Stimulated activated naive B cell treated with anti-CD40 and anti-IgM and Interleukin-4, amounts not matched to agents 10 μg/mL and 1 μg/mL and 100 μg/mL, for 72 hours (primary cell): ENCODE data around the gene KIAA0319L.

ENCODE experiments used
- ATAC-seq, 2 donors: fragments of 150-1000 bp; cut with Tn5 transposase; replicated peaks; 2 replicates each; pipeline ENCODE4 v1.10.0; 2021; ENCODE audit warnings: moderate library complexity in 1 of 2
- DNase-seq: peaks from one replicate; pipeline ENCODE4 v3.0.0; 2021
- H3K27ac Mint-ChIP-seq: one replicate; pipeline ENCODE4 v1.8.0; 2022; ENCODE audit warnings: mild to moderate bottlenecking, mixed read lengths
- H3K27me3 Mint-ChIP-seq, 2 donors: one replicate each; pipeline ENCODE4 v1.8.0; 2022; ENCODE audit warnings: mixed read lengths in 2 of 2
- H3K36me3 Mint-ChIP-seq, 2 donors: one replicate each; pipeline ENCODE4 v1.8.0; 2022; ENCODE audit warnings: mixed read lengths in 2 of 2, mild to moderate bottlenecking in 1 of 2
- H3K4me1 Mint-ChIP-seq, 2 donors: one replicate each; pipeline ENCODE4 v1.8.0; 2022; ENCODE audit warnings: mixed read lengths in 2 of 2, mild to moderate bottlenecking in 1 of 2
- H3K4me3 Mint-ChIP-seq, 2 donors: one replicate each; pipeline ENCODE4 v1.8.0; 2022; ENCODE audit warnings: mild to moderate bottlenecking in 2 of 2, mixed read lengths in 2 of 2, moderate library complexity in 1 of 2
- H3K9me3 Mint-ChIP-seq, 2 donors: one replicate each; pipeline ENCODE4 v1.8.0; 2022; ENCODE audit warnings: mixed read lengths in 2 of 2, mild to moderate bottlenecking in 1 of 2

Gene KIAA0319L

DNA sequence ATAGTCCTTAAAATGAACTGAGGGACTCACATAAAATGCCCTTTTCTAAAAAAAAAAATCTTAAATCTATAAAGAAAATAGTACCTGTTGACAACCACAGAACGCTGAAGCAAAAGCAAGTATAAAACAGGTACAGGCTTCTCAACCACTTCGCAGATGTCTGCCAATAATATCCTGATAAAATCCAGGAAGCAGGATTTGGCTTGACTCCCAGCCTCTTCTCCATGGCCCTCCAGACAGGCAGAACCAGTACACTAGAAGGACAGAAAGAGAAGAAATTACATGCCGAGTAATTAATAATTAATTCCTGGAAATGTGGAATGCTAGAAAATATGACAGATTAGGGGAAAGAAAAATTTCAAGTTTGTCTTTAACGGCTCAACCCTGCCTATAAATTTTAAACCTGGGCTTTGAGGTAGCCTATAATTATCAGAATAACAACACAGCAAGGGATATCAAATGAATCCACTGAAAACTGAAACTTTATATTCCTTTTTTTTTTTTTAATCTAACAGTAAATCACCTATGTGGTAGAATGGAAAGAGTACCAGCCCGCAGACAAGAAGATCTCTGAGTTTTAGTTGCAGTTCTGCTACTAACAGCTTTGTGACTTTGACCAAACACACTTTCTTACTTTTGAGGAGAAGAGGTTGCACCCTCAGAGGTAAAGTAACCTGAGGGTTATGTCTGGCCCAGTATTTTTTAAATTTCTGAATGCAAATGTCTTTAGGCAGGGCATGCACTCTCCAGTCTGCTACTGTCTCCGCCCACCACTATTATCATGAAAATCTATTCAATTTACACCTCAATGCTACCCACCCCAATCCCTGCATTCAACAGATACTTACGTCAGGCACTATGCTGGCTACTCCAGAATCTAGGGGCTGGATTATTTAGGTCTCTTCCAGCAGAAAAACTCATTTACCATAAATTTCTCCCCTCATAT lies 2.7 kb downstream of the KIAA0319L start:
- no peaks in the 10 kb centered on the region for H3K27me3 Mint-ChIP-seq
- peaks cover 32 to 46% of the 10 kb centered on the region in 2 donors for H3K4me1 Mint-ChIP-seq
- ATAC-seq (no peak), DNase-seq (no peak)
- H3K4me3 Mint-ChIP-seq, result no peak overlapping the region
- no peak overlapping the region for H3K27ac Mint-ChIP-seq
- H3K36me3 Mint-ChIP-seq, result peaks cover 17 to 19% of the 10 kb centered on the region in 2 donors
- H3K9me3 Mint-ChIP-seq, result no peaks in the 10 kb centered on the region

DNA sequence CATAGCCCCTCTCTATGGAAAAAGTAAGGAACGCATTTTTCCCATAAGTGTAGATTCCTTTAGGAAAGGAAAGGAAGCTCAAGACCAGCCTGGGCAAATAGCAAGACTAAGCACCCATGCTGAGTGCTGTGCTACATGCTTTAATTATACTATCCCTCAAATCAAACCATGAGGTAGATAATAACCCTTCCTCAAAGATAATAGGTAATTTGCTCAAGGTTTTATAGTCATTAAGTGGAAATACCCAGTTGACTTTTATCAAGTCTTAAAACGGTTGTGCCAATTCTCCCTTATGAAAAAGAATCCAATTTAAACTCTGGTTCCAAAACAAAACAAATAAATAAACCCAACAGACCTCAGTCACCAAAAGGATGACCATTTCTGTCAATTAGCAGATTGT lies 3.4 kb downstream of the KIAA0319L start:
- peaks cover 16 to 19% of the 10 kb centered on the region in 2 donors for H3K36me3 Mint-ChIP-seq
- H3K4me1 Mint-ChIP-seq, result peaks cover 28 to 43% of the 10 kb centered on the region in 2 donors
- no peaks in the 10 kb centered on the region for H3K27me3 Mint-ChIP-seq
- ATAC-seq (no peak), DNase-seq (no peak)
- H3K9me3 Mint-ChIP-seq, result no peaks in the 10 kb centered on the region
- no peak overlapping the region for H3K4me3 Mint-ChIP-seq
- no peak overlapping the region for H3K27ac Mint-ChIP-seq

DNA sequence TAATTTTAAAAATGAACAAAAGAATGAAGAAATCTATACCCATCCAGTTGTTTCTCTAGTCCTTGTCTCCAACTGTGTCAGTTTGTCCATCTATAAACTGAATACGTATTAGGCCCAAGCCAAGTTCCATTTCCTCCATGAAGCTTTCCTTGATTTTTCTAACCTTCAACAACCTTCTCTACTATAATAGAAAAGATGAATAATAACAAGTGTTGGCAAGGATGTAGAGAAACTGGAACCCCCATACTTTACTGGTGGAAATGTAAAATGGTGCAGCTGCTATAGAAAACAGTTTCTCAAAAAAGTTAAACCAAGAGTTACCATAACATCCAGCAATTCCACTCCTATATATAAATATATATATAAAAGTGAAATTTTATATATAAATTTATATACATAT lies 10.6 kb downstream of the KIAA0319L start:
- no peaks in the 10 kb centered on the region for H3K9me3 Mint-ChIP-seq
- DNase-seq (no peak), ATAC-seq (no peak)
- H3K36me3 Mint-ChIP-seq, result peaks cover 27 to 43% of the 10 kb centered on the region in 2 donors
- no peak overlapping the region for H3K27ac Mint-ChIP-seq
- H3K4me3 Mint-ChIP-seq, result no peak overlapping the region
- H3K4me1 Mint-ChIP-seq, result peaks cover 13 to 46% of the 10 kb centered on the region in 2 donors
- no peaks in the 10 kb centered on the region for H3K27me3 Mint-ChIP-seq

DNA sequence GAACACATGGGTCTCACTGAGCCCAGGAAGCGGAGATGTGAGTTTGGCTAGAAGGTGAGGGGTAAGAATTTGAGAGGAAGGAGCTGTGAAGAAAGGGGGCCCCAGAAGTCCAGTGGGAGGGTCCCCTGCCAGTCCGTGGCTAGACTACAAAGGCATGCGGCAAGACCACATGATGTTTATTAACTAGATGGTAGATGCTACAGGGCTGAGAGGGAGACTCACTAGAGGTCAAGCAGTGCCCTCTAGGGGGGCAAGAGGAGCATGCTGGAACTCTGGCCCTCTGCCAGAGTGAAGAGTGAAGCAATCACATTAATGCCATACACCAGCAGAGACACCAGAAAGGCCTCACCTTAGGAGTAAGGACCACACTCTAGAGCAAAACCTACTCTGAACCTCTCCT lies 12.2 kb downstream of the KIAA0319L start:
- Mint-ChIP-seq H3K36me3 (peaks cover 38 to 55% of the 10 kb centered on the region in 2 donors), H3K4me3 (no peak overlapping the region), H3K27me3 (no peaks in the 10 kb centered on the region), H3K27ac (peak overlapping the region; percentile 39), H3K4me1 (peaks cover 20 to 56% of the 10 kb centered on the region in 2 donors), H3K9me3 (peaks cover 0 to under 1% of the 10 kb centered on the region in 2 donors)
- DNase-seq, result no peak
- ATAC-seq, result peak; percentile 67 to 73

DNA sequence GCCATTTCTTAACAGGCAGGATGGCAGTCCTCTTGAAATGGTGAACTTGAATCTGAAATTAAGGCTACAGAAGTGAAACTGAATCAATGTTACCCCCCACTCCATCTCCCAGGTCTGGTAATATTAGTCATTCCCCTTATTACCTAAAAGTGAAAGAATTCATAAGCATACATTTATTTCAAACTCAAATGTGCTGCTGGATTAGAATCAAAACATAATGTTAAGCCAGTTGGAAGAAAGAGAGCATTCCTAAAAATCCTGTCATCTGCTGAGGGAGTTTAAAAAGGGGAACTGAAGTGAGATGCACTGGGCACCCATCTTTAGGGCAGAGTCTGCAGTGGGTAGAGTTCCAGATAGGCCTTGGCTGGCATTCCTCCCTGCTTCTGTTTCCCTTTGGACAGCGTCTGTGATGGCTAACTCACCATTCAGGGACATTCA lies 17.4 kb downstream of the KIAA0319L start:
- peak overlapping the region; percentile 88 for H3K27ac Mint-ChIP-seq
- no peak for DNase-seq
- no peaks in the 10 kb centered on the region for H3K27me3 Mint-ChIP-seq
- peaks cover 28 to 37% of the 10 kb centered on the region in 2 donors for H3K36me3 Mint-ChIP-seq
- H3K4me3 Mint-ChIP-seq, result peak overlapping the region in 1 of 2 donors; percentile 23
- peak; percentile 75 to 79 for ATAC-seq
- peaks cover 0 to 3% of the 10 kb centered on the region in 2 donors for H3K9me3 Mint-ChIP-seq
- peaks cover 21 to 51% of the 10 kb centered on the region in 2 donors for H3K4me1 Mint-ChIP-seq

DNA sequence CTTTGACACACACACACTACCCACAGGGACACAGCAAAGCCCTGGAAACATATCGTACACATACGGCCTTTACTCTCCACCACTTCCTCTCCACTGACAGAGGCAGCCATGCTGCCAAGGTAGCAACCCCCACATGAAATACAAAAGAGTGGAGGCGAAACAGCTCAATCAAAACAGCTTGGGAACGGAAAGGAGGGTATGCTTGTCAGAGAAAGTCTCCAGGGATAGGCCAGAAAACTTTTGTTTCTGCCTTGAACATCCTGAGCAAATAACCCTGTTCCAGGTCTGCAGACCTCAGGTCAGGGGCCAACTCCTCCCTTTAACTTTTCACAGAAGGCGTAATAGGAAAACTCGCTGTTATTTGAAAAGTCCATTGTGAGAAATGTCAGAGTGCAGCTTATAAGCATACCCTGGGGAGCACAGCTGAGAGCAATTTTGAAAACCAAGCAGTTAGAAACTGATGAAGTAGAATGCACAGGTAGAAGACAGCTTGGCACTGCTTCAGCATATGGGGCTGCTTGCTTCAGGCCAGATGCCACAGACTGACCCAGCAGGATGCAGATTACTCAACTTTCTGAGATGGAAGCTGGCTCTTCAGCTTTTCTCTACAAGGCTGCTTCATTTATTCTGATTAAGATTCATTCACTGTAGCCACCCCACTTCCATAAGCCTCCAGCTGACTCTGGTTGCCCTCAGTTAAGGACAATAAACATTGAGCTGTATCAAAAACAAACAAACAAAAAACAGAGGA lies 18.0 kb downstream of the KIAA0319L start:
- peaks cover 21 to 50% of the 10 kb centered on the region in 2 donors for H3K4me1 Mint-ChIP-seq
- ATAC-seq, result peak; percentile 71 to 76
- peaks cover 29 to 38% of the 10 kb centered on the region in 2 donors for H3K36me3 Mint-ChIP-seq
- H3K4me3 Mint-ChIP-seq, result peak overlapping the region; percentile 23 to 41
- DNase-seq, result no peak
- peaks cover 0 to 3% of the 10 kb centered on the region in 2 donors for H3K9me3 Mint-ChIP-seq
- H3K27me3 Mint-ChIP-seq, result no peaks in the 10 kb centered on the region
- peak overlapping the region; percentile 88 for H3K27ac Mint-ChIP-seq

DNA sequence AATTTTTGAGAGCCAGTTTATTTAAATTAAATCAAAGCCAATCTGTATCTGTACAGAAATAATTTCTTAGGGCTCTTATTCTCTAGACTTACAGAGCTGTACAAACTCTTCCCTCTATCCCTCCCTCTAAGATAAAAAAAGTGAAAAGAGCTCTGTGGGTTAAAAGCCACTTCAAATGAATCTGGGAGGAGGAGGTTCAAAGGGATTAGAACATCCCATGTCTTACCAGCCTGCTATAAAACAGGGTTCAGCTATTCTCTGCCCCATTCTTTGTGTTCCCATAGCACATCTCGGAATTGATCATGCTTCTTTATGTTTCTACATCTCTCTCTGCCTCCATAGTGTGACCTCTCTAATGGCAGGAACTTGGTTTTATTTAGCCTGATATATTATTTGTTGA lies 19.4 kb downstream of the KIAA0319L start:
- Mint-ChIP-seq H3K27ac (no peak overlapping the region), H3K27me3 (no peaks in the 10 kb centered on the region), H3K9me3 (peaks cover 0 to 3% of the 10 kb centered on the region in 2 donors), H3K36me3 (peaks cover 27 to 33% of the 10 kb centered on the region in 2 donors), H3K4me3 (no peak overlapping the region), H3K4me1 (peaks cover 22 to 48% of the 10 kb centered on the region in 2 donors)
- ATAC-seq, result no peak
- no peak for DNase-seq

DNA sequence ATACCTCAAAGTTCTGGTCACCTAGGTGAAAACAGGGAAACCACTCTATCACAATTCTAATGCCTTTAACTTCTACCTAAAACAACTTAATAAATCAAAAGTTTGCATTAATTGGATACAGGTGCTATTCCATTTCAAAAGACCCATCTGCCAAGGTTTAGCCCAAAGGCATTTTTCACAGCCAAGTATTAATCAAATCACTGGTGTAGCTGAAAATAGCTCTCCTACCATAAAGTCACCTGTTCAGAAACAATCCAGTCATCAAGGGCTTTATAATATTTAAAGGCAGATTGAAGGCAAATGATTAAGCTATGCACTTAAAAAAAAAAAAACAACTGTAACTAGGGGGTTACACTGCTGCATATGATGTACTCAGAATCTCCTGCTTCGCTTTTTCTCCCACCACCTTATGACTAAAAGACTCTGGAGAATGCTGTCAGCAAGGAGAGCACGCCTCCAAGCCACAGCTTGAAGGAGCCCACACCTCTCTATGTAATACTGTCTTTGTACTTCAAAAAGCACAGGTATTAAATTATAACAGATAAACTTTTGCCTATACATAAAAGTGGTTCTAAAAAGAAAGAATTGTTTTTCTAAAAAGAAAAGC lies 20.5 kb downstream of the KIAA0319L start:
- DNase-seq (no peak), ATAC-seq (no peak)
- Mint-ChIP-seq H3K4me3 (no peak overlapping the region), H3K36me3 (peaks cover 28 to 30% of the 10 kb centered on the region in 2 donors), H3K27ac (no peak overlapping the region), H3K27me3 (no peaks in the 10 kb centered on the region), H3K4me1 (peaks cover 22 to 46% of the 10 kb centered on the region in 2 donors), H3K9me3 (peaks cover 0 to 3% of the 10 kb centered on the region in 2 donors)

DNA sequence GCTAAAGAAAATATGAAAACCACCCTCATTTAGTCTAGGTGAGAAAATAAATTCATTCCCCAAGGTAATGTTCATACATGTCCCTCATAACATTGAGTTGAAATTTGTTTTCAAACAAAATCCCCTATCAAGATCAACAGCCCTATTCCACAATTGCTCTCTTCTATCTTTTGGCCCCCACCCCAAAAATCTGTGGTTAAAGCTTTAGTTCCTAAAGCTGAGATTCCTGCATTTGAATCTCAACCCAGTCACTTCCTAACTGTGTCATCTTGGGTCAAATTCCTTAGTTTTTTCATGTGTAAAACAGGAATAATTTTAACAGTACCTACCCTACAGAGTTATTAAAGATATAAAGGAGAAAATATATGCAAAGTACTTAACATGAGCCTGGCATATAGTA lies 22.0 kb downstream of the KIAA0319L start:
- ATAC-seq (no peak), DNase-seq (no peak)
- H3K27ac Mint-ChIP-seq, result no peak overlapping the region
- H3K4me1 Mint-ChIP-seq, result peaks cover 17 to 38% of the 10 kb centered on the region in 2 donors
- H3K36me3 Mint-ChIP-seq, result peaks cover 28 to 31% of the 10 kb centered on the region in 2 donors
- no peak overlapping the region for H3K4me3 Mint-ChIP-seq
- no peaks in the 10 kb centered on the region for H3K27me3 Mint-ChIP-seq
- H3K9me3 Mint-ChIP-seq, result peaks cover 5 to 6% of the 10 kb centered on the region in 2 donors

DNA sequence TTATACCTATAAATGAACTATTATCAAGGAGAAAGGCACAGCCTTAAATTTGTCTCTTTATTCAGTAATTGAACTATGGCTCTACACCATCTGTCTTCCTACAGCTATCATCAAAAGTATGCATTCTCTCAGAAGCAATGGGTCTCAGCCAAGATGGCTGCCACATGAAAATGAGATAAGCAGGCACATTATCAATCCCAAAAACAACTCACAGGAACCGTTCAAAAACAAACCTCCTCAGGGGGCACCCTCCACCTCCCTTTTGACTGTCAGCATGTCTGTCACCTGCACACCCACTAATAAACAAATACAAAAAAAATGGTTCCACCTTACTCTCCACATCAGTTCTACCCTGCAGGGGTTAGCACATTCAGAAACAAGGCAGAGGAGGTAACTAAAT lies 23.6 kb downstream of the KIAA0319L start:
- peaks cover 9 to 16% of the 10 kb centered on the region in 2 donors for H3K9me3 Mint-ChIP-seq
- no peak overlapping the region for H3K27ac Mint-ChIP-seq
- no peaks in the 10 kb centered on the region for H3K27me3 Mint-ChIP-seq
- DNase-seq (no peak), ATAC-seq (no peak)
- peaks cover 3 to 21% of the 10 kb centered on the region in 2 donors for H3K4me1 Mint-ChIP-seq
- H3K36me3 Mint-ChIP-seq, result peaks cover 28 to 35% of the 10 kb centered on the region in 2 donors
- no peak overlapping the region for H3K4me3 Mint-ChIP-seq

DNA sequence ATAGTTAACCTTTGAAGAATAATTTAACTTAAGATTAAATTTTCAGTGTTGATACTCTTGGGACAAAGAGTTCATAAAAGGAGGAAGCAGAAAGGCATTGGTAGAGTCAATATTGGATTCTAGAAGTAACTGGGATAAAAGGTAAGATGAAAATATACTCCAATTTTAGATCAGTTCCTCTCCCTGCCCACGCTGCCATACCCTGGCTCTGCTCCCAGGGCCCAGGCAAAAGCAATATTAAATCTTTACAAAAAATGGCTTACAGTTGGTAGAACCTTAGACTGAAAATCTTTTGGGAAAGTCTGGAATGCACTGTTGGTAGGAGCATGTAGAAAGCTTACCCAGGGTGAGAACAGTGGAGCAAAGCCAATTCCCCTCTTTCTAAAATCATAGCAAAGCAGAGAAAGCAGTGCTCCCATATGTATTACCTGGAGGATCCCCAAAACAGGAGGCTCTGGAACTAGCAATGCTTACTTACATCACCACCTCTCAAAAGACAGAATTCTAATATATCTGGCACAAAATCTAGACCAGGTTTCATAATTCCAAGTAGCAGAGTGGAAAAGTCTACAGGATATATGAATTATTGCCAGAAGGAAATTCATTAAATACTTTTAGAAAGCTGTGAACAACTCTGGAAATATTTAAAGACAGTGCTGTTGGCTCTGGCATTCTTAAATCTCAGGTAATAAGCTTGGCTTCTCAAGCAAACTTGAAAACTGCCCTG lies 24.5 kb downstream of the KIAA0319L start:
- H3K27me3 Mint-ChIP-seq, result no peaks in the 10 kb centered on the region
- no peak for ATAC-seq
- peaks cover 3 to 21% of the 10 kb centered on the region in 2 donors for H3K4me1 Mint-ChIP-seq
- no peak overlapping the region for H3K27ac Mint-ChIP-seq
- DNase-seq, result no peak
- peaks cover 13 to 19% of the 10 kb centered on the region in 2 donors for H3K9me3 Mint-ChIP-seq
- H3K4me3 Mint-ChIP-seq, result no peak overlapping the region
- H3K36me3 Mint-ChIP-seq, result peaks cover 30 to 42% of the 10 kb centered on the region in 2 donors

DNA sequence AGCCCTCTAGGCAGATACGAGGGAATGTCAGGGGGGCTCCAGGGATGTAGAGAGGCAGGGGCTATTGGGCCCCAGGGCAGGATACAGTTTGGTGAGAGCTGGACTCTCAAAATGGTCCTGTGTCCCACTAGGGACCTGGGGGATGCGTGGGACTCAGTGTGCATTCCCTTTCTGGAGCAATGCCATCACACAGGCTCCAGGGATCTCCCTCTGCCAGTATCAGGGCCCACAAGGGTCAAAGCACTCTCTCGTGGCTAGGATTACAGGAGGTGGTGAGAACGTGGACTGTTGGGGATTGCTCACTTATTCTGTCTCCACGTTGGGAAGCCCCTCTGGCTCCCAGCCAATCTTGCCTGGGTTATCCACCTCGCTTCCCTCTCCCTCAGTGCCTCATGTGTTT lies 25.8 kb downstream of the KIAA0319L start:
- Mint-ChIP-seq H3K4me3 (no peak overlapping the region), H3K4me1 (peaks cover 3 to 15% of the 10 kb centered on the region in 2 donors), H3K36me3 (peaks cover 32 to 49% of the 10 kb centered on the region in 2 donors), H3K27ac (no peak overlapping the region), H3K27me3 (no peaks in the 10 kb centered on the region), H3K9me3 (peaks cover 16 to 21% of the 10 kb centered on the region in 2 donors)
- DNase-seq, result no peak
- no peak for ATAC-seq

DNA sequence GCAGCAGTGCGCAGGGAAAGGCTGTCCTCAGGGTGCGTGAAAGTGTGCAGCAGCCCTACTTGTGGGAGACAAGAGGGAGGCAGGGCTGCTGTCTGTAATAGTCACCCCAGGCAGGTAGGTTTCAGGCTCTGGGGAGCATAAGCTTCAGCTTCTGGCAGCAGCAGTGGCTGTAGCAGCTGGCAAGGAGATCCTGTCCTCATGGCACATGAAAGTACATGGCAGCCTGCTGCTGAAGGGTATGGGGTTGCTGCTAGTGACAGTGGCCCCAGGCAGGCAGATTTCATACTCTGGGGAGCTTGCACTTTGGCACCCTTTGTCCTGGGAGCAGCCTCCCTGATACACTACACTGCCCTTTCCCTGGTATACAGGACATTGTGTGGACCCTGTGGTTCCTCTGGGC lies 26.3 kb downstream of the KIAA0319L start:
- H3K36me3 Mint-ChIP-seq, result peaks cover 32 to 49% of the 10 kb centered on the region in 2 donors
- no peak for ATAC-seq
- no peak overlapping the region for H3K27ac Mint-ChIP-seq

More for the DNA sequence above, 26.3 kb downstream of the KIAA0319L start:
- Mint-ChIP-seq H3K4me3 (no peak overlapping the region), H3K9me3 (peaks cover 16 to 21% of the 10 kb centered on the region in 2 donors), H3K4me1 (peaks cover 3 to 15% of the 10 kb centered on the region in 2 donors), H3K27me3 (no peaks in the 10 kb centered on the region)
- DNase-seq, result no peak
